OCI-LY7 (cell line): ENCODE data around the gene WDR44. TPM values are rescaled to one million over a fixed set of nuclear protein-coding genes. Genes with fewer than 3 reads are reported as not detected.
"Not testable (repeated sequence)": the region's sequence is repeated elsewhere in the genome, so short reads cannot be mapped to it uniquely, and the experiment has no call there.

ENCODE experiments used
- BruUV-seq: library from RNA; stranded (reverse); fragments of 400-500 nt; replicated peaks from 2 replicates; lab custom pipeline; 2021; lab: Mats Ljungman, UMichigan
- CTCF ChIA-PET: fragments of 300-600 bp; sonication (Branson Sonifier 250); formaldehyde crosslinking; loops from one replicate; lab custom pipeline; 2022; ENCODE audit warnings: antibody characterized with exemption; ENCODE audit not compliant: unreplicated experiment; lab: Charles Lee
- POLR2A ChIA-PET: fragments of 300-600 bp; sonication (Branson Sonifier 250); formaldehyde crosslinking; loops from one replicate; lab custom pipeline; 2022; ENCODE audit warnings: antibody characterized with exemption; lab: Charles Lee
- DNase-seq: peaks from one replicate; pipeline ENCODE4 v3.0.0-alpha.2; 2015; ENCODE audit warnings: low spot score
- H2AFZ ChIP-seq: fragments of 200-600 bp; sonication (generic), shearing (Covaris generic); 2 replicates; pipeline ENCODE4 v1.6.1; 2014; ENCODE audit warnings: mild to moderate bottlenecking, antibody characterized with exemption, low read length, moderate library complexity
- H3K27ac ChIP-seq: fragments of 200-600 bp; sonication (generic); 2 replicates; pipeline ENCODE4 v1.5.1; 2014; ENCODE audit warnings: mixed run types, low read depth, mild to moderate bottlenecking, moderate library complexity, low read length, inconsistent platforms; ENCODE audit not compliant: poor library complexity, severe bottlenecking
- H3K36me3 ChIP-seq: fragments of 200-600 bp; sonication (generic); 2 replicates; pipeline ENCODE4 v1.6.1; 2014; ENCODE audit warnings: mild to moderate bottlenecking, antibody characterized with exemption, low read length, moderate library complexity, mixed read lengths; ENCODE audit not compliant: insufficient read depth
- H3K4me1 ChIP-seq: fragments of 200-600 bp; sonication (generic); 2 replicates; pipeline ENCODE4 v1.5.1; 2014; ENCODE audit warnings: mild to moderate bottlenecking, low read length; ENCODE audit not compliant: insufficient read depth, poor library complexity, severe bottlenecking
- H3K4me2 ChIP-seq: fragments of 200-600 bp; sonication (generic); 2 replicates; pipeline ENCODE4 v1.6.1; 2014; ENCODE audit warnings: mild to moderate bottlenecking, low read length
- H3K4me3 ChIP-seq: fragments of 200-600 bp; sonication (generic); 2 replicates; pipeline ENCODE4 v1.5.1; 2014; ENCODE audit warnings: mild to moderate bottlenecking, low read depth, low read length; ENCODE audit not compliant: poor library complexity, severe bottlenecking
- H3K79me2 ChIP-seq: fragments of 200-600 bp; sonication (generic); 2 replicates; pipeline ENCODE4 v1.6.1; 2016; ENCODE audit warnings: low read depth, mild to moderate bottlenecking, low read length, moderate library complexity, mixed read lengths; ENCODE audit not compliant: insufficient read depth
- H3K9me2 ChIP-seq: fragments of 200-600 bp; sonication (generic); 2 replicates; pipeline ENCODE4 v1.6.1; 2016; ENCODE audit warnings: mild to moderate bottlenecking, low read length, mixed read lengths; ENCODE audit not compliant: insufficient read depth
- H3K9me3 ChIP-seq: fragments of 200-600 bp; sonication (generic); 2 replicates; pipeline ENCODE4 v1.6.1; 2014; ENCODE audit warnings: mild to moderate bottlenecking, mixed run types, low read length, mixed read lengths
- H4K20me1 ChIP-seq: fragments of 200-600 bp; sonication (generic); 2 replicates; pipeline ENCODE4 v1.6.1; 2014; ENCODE audit warnings: mild to moderate bottlenecking, antibody characterized with exemption, low read length, moderate library complexity, mixed read lengths; ENCODE audit not compliant: insufficient read depth
- CTCF ChIP-seq: fragments of 200-600 bp; sonication (generic); conservative IDR thresholded peaks from 2 replicates; pipeline ENCODE4 v1.5.1; 2014; ENCODE audit warnings: mild to moderate bottlenecking, antibody characterized with exemption, low read length, moderate library complexity, mixed read lengths
- EZH2phosphoT487 ChIP-seq: fragments of 200-600 bp; sonication (generic); IDR thresholded peaks from 2 replicates; pipeline ENCODE4 v1.6.1; 2018; ENCODE audit warnings: low read depth, borderline replicate concordance, mild to moderate bottlenecking, mixed run types, antibody characterized with exemption, low read length, moderate library complexity, mixed read lengths
- intact Hi-C: fragments of 100-400 bp; cut with micrococcal nuclease; formaldehyde crosslinking; loops from one replicate; pipeline ENCODE4 v1.10.0; 2022; ENCODE audit not compliant: unreplicated experiment
- total RNA-seq, 2 experiments: library from RNA; depleted of rRNA in 1 of 2; stranded (reverse); fragments of >200 nt in 1 of 2; shearing (Covaris generic) in 1 of 2; gene quantifications; 2 replicates each; pipeline ENCODE4 v1.2.3, GENCODE V29; 2014 to 2022

WDR44 gene
- total RNA-seq, 2 experiments from 2014 or later: 9.3 to 9.9 TPM

GRCh38 chrX:118459494-118459893 lies 113.6 kb downstream of the WDR44 start:
- no peaks in the 10 kb centered on the region for H3K9me2 ChIP-seq
- no peak overlapping the region for H3K4me3 ChIP-seq
- no peak overlapping the region for H3K27ac ChIP-seq
- BruUV-seq: no TSS peak
- ChIA-PET POLR2A (no interaction called here), CTCF (interaction anchor here (0.6 to 0.7 kb wide), 2 partner anchors 37 to 139 kb away, joined by 3 read pairs; no protein-coding TSS in a partner anchor)
- no peak overlapping the region for H2AFZ ChIP-seq
- H3K79me2 ChIP-seq: no peaks in the 10 kb centered on the region
- H3K36me3 ChIP-seq: no peaks in the 10 kb centered on the region
- intact Hi-C loops: loop anchor here (1.0 to 2.0 kb wide), 2 partner anchors 142 to 347 kb away; no protein-coding TSS in a partner anchor
- TF ChIP-seq EZH2phosphoT487 (no peak), CTCF (peak; percentile 78)
- H4K20me1 ChIP-seq: no peaks in the 10 kb centered on the region
- peak; percentile 45 for DNase-seq
- H3K4me1 ChIP-seq: no peaks in the 10 kb centered on the region
- no peak overlapping the region for H3K4me2 ChIP-seq
- H3K9me3 ChIP-seq: no peaks in the 10 kb centered on the region

GRCh38 chrX:118464501-118464900 lies 118.6 kb downstream of the WDR44 start:
- H3K36me3 ChIP-seq: no peaks in the 10 kb centered on the region
- no peaks in the 10 kb centered on the region for H3K4me1 ChIP-seq
- ChIA-PET POLR2A (no interaction called here), CTCF (no interaction called here)
- H4K20me1 ChIP-seq: no peaks in the 10 kb centered on the region
- BruUV-seq: no TSS peak
- H3K79me2 ChIP-seq: no peaks in the 10 kb centered on the region
- no peak overlapping the region for H3K27ac ChIP-seq
- no peaks in the 10 kb centered on the region for H3K9me2 ChIP-seq
- no peak overlapping the region for H3K4me2 ChIP-seq
- no peak for DNase-seq
- no peaks in the 10 kb centered on the region for H3K9me3 ChIP-seq
- TF ChIP-seq CTCF (no peak), EZH2phosphoT487 (no peak)
- intact Hi-C loops: no loop called here
- H3K4me3 ChIP-seq: no peak overlapping the region
- H2AFZ ChIP-seq: no peak overlapping the region

- Histone ChIP-seq H3K4me2 (no peak overlapping the region), H2AFZ (no peak overlapping the region), H3K4me3 (no peak overlapping the region), H4K20me1 (no peaks in the 10 kb centered on the region), H3K36me3 (no peaks in the 10 kb centered on the region), H3K4me1 (no peaks in the 10 kb centered on the region), H3K9me3 (no peaks in the 10 kb centered on the region), H3K79me2 (no peaks in the 10 kb centered on the region), H3K27ac (no peak overlapping the region), H3K9me2 (no peaks in the 10 kb centered on the region)
- CTCF ChIA-PET: no interaction called here
- DNase-seq: no peak
- POLR2A ChIA-PET: interaction anchor here (1.3 kb wide), 1 partner anchor 26 kb away, joined by 3 read pairs; no protein-coding TSS in a partner anchor
- TF ChIP-seq CTCF: no peak
- TF ChIP-seq EZH2phosphoT487: no peak
- BruUV-seq: no TSS peak
- intact Hi-C loops: no loop called here
Measured at GRCh38 chrX:118468122-118468521, 122.2 kb downstream of the WDR44 start.

- H3K4me3 ChIP-seq, H3K9me2 ChIP-seq, H4K20me1 ChIP-seq, CTCF ChIA-PET, intact Hi-C loops, H3K9me3 ChIP-seq, H3K27ac ChIP-seq, H3K4me1 ChIP-seq, DNase-seq, BruUV-seq, H2AFZ ChIP-seq, H3K4me2 ChIP-seq, H3K36me3 ChIP-seq, H3K79me2 ChIP-seq: not testable (repeated sequence)
- POLR2A ChIA-PET: interaction anchor here (0.6 kb wide), 1 partner anchor 13 kb away, joined by 3 read pairs; no protein-coding TSS in a partner anchor
Measured at GRCh38 chrX:118470721-118471347, 124.9 kb downstream of the WDR44 start.
